HCT116 (cell line): Measurements from ENCODE around the gene GRIN3A.

Source experiments
- CTCF ChIP-seq, 3 experiments: fragments of 200-600 bp in 1 of 3; sonication (generic) in 1 of 3; IDR thresholded peaks in 2 of 3; conservative IDR thresholded peaks in 1 of 3; 2 replicates each; pipeline ENCODE4 v1.5.1; 2012 to 2017; ENCODE audit warnings: low read depth in 2 of 3, low read length in 2 of 3, antibody characterized with exemption in 1 of 3, borderline replicate concordance in 1 of 3, control low read depth in 1 of 3, mild to moderate bottlenecking in 1 of 3, mixed read lengths in 1 of 3, mixed run types in 1 of 3, moderate library complexity in 1 of 3; ENCODE audit not compliant: insufficient read depth in 1 of 3
- EZH2 ChIP-seq: fragments of 200-600 bp; sonication (generic); IDR thresholded peaks from 2 replicates; pipeline ENCODE4 v1.6.1; 2017; ENCODE audit warnings: antibody characterized with exemption, mixed run types
- EZH2phosphoT487 ChIP-seq: fragments of 200-600 bp; IDR thresholded peaks from 2 replicates; pipeline ENCODE4 v1.6.1; 2018; ENCODE audit warnings: antibody characterized with exemption, borderline replicate concordance
- POLR2A ChIP-seq: IDR thresholded peaks from 2 replicates; pipeline ENCODE4 v1.7.0; 2011; ENCODE audit warnings: borderline replicate concordance; ENCODE audit not compliant: insufficient read depth, insufficient read length; ENCODE audit errors: extremely low read depth
- TF ChIP-seq, protein P1 (sequence below): IDR thresholded peaks from 2 replicates; pipeline ENCODE4 v1.6.1; 2011; ENCODE audit warnings: mild to moderate bottlenecking, low read length, moderate library complexity; ENCODE audit not compliant: insufficient replicate concordance; ENCODE audit errors: extremely low read depth

DNA sequence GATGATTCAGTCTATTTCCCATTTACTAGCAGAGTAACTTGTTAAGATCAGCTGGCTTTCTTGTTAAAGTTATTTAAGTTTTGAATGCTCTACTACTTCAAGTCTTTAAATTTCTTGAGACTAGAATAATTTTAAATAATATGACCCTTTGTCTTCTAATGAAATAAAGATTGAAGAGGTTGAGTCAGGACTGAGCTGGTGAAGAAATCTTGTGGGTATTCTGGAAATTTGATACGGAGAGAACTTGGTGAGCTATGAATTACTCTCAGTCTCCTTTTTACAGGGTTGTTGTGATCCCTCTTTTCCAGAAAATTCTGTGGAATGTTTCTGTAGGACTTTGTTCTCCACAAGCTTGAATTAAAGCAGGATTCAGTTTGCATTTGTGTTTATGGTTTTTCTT lies 175.5 kb downstream of the GRIN3A start:
- no peak for TF ChIP-seq EZH2
- no peak for TF ChIP-seq CTCF (IDR thresholded peaks at IDR 0.05 in 2 of 3, conservative IDR thresholded peaks at IDR 0.05 in 1 of 3; ENCODE audit: borderline replicate concordance in 1 of 3, insufficient read depth in 1 of 3, low read depth in 2 of 3, low read length in 2 of 3)
- no peak for TF ChIP-seq EZH2phosphoT487
- TF ChIP-seq, protein P1, sequence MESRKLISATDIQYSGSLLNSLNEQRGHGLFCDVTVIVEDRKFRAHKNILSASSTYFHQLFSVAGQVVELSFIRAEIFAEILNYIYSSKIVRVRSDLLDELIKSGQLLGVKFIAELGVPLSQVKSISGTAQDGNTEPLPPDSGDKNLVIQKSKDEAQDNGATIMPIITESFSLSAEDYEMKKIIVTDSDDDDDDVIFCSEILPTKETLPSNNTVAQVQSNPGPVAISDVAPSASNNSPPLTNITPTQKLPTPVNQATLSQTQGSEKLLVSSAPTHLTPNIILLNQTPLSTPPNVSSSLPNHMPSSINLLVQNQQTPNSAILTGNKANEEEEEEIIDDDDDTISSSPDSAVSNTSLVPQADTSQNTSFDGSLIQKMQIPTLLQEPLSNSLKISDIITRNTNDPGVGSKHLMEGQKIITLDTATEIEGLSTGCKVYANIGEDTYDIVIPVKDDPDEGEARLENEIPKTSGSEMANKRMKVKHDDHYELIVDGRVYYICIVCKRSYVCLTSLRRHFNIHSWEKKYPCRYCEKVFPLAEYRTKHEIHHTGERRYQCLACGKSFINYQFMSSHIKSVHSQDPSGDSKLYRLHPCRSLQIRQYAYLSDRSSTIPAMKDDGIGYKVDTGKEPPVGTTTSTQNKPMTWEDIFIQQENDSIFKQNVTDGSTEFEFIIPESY = no peak
- TF ChIP-seq POLR2A = no peak
